ENCODE results near the gene PNPLA5. TPM values are rescaled to one million over a fixed set of nuclear protein-coding genes. Genes with fewer than 3 reads are reported as not detected.

PNPLA5 gene
- total and polyA plus RNA-seq, 2 donors (not counting 1 experiment from before 2014, with no cell fraction given), result 0.33 TPM; not detected in 1

GRCh38 chr22:43879901-43880540 lies 11.8 kb downstream of the PNPLA5 start:
- Histone ChIP-seq H2AFZ (ENCODE audit: low read length) (no peak overlapping the region), H3K36me3 (ENCODE audit: control insufficient read depth, insufficient read depth, low read length) (no peaks in the 10 kb centered on the region), H3K4me3 (replicated peaks in 1 of 4; ENCODE audit: control extremely low read depth in 1 of 4, insufficient read depth in 1 of 4, low read depth in 3 of 4, low read length in 4 of 4) (no peak overlapping the region), H3K4me1 (ENCODE audit: control insufficient read depth, extremely low read depth, insufficient read depth, low read length) (no peaks in the 10 kb centered on the region), H3K79me2 (ENCODE audit: control insufficient read depth, insufficient read depth, low read length) (no peaks in the 10 kb centered on the region), H3K9me3 (ENCODE audit: control insufficient read depth, insufficient read depth, low read depth, low read length) (no peaks in the 10 kb centered on the region), H3K27me3 (ENCODE audit: control insufficient read depth, insufficient read depth, low read length) (peaks cover 2% of the 10 kb centered on the region), H3K27ac (ENCODE audit: insufficient read depth, low read length) (no peak overlapping the region), H3K4me2 (ENCODE audit: extremely low read depth, insufficient read depth, low read length) (no peak overlapping the region), H3K9ac (ENCODE audit: insufficient read depth, low read length) (no peak overlapping the region), H4K20me1 (ENCODE audit: control insufficient read depth, extremely low read depth, insufficient read depth, low read length) (no peaks in the 10 kb centered on the region)
- no peak for DNase-seq (ENCODE audit: low read depth in 2 of 2)
- TF ChIP-seq EZH2 (IDR thresholded peaks at IDR 0.05; ENCODE audit: low read length, missing control alignments), result no peak
- no peak for TF ChIP-seq CTCF (conservative IDR thresholded peaks at IDR 0.05 in 1 of 2, IDR thresholded peaks at IDR 0.05 in 1 of 2; ENCODE audit: low read depth in 1 of 2, low read length in 2 of 2)

GRCh38 chr22:43878831-43879550 lies 12.8 kb downstream of the PNPLA5 start:
- no peaks in the 10 kb centered on the region for H3K36me3 ChIP-seq (ENCODE audit: control insufficient read depth, insufficient read depth, low read length)
- no peaks in the 10 kb centered on the region for H3K79me2 ChIP-seq (ENCODE audit: control insufficient read depth, insufficient read depth, low read length)
- no peaks in the 10 kb centered on the region for H3K4me1 ChIP-seq (ENCODE audit: control insufficient read depth, extremely low read depth, insufficient read depth, low read length)
- no peak for DNase-seq (ENCODE audit: low read depth in 2 of 2)
- no peak overlapping the region for H3K9ac ChIP-seq (ENCODE audit: insufficient read depth, low read length)
- peaks cover 2% of the 10 kb centered on the region for H3K27me3 ChIP-seq (ENCODE audit: control insufficient read depth, insufficient read depth, low read length)
- H3K4me3 ChIP-seq (replicated peaks in 1 of 4; ENCODE audit: control extremely low read depth in 1 of 4, insufficient read depth in 1 of 4, low read depth in 3 of 4, low read length in 4 of 4), result no peak overlapping the region
- no peak overlapping the region for H2AFZ ChIP-seq (ENCODE audit: low read length)
- no peak overlapping the region for H3K4me2 ChIP-seq (ENCODE audit: extremely low read depth, insufficient read depth, low read length)
- no peaks in the 10 kb centered on the region for H3K9me3 ChIP-seq (ENCODE audit: control insufficient read depth, insufficient read depth, low read depth, low read length)
- TF ChIP-seq CTCF (conservative IDR thresholded peaks at IDR 0.05 in 1 of 2, IDR thresholded peaks at IDR 0.05 in 1 of 2; ENCODE audit: low read depth in 1 of 2, low read length in 2 of 2), result no peak
- no peak for TF ChIP-seq EZH2 (IDR thresholded peaks at IDR 0.05; ENCODE audit: low read length, missing control alignments)
- H4K20me1 ChIP-seq (ENCODE audit: control insufficient read depth, extremely low read depth, insufficient read depth, low read length), result no peaks in the 10 kb centered on the region
- H3K27ac ChIP-seq (ENCODE audit: insufficient read depth, low read length), result no peak overlapping the region

- no peaks in the 10 kb centered on the region for H3K9me3 ChIP-seq (ENCODE audit: control insufficient read depth, insufficient read depth, low read depth, low read length)
- H3K27ac ChIP-seq (ENCODE audit: insufficient read depth, low read length), result no peak overlapping the region
- H2AFZ ChIP-seq (ENCODE audit: low read length), result no peak overlapping the region
- TF ChIP-seq CTCF (conservative IDR thresholded peaks at IDR 0.05 in 1 of 2, IDR thresholded peaks at IDR 0.05 in 1 of 2; ENCODE audit: low read depth in 1 of 2, low read length in 2 of 2), result no peak
- TF ChIP-seq EZH2 (IDR thresholded peaks at IDR 0.05; ENCODE audit: low read length, missing control alignments), result no peak
- no peaks in the 10 kb centered on the region for H3K79me2 ChIP-seq (ENCODE audit: control insufficient read depth, insufficient read depth, low read length)
- H3K9ac ChIP-seq (ENCODE audit: insufficient read depth, low read length), result no peak overlapping the region
- H3K4me3 ChIP-seq (replicated peaks in 1 of 4; ENCODE audit: control extremely low read depth in 1 of 4, insufficient read depth in 1 of 4, low read depth in 3 of 4, low read length in 4 of 4), result no peak overlapping the region
- H3K4me1 ChIP-seq (ENCODE audit: control insufficient read depth, extremely low read depth, insufficient read depth, low read length), result no peaks in the 10 kb centered on the region
- no peak overlapping the region for H3K4me2 ChIP-seq (ENCODE audit: extremely low read depth, insufficient read depth, low read length)
- peak in 1 of 2 donors; percentile 24 for DNase-seq (ENCODE audit: low read depth in 2 of 2)
- no peaks in the 10 kb centered on the region for H3K36me3 ChIP-seq (ENCODE audit: control insufficient read depth, insufficient read depth, low read length)
- no peaks in the 10 kb centered on the region for H4K20me1 ChIP-seq (ENCODE audit: control insufficient read depth, extremely low read depth, insufficient read depth, low read length)
- H3K27me3 ChIP-seq (ENCODE audit: control insufficient read depth, insufficient read depth, low read length), result peaks cover 2% of the 10 kb centered on the region
These were observed 13.6 kb downstream of the PNPLA5 start for GRCh38 chr22:43878079-43878795.

Data from fibroblast of lung (primary cell).